Keratinocyte (primary cell): ENCODE data around the gene CDRT4. TPM values are rescaled to one million over a fixed set of nuclear protein-coding genes. Genes with fewer than 3 reads are reported as not detected.

Experiments used
- DNase-seq: peaks from one replicate; pipeline ENCODE4 v3.0.0-alpha.2; 2011; ENCODE audit warnings: low read depth, missing footprints, low spot score
- FAIRE-seq: peaks from 2 replicates; lab custom pipeline; 2011; peaks lifted over from hg19 to GRCh38; lab: Jason Lieb, UNC
- H2AFZ ChIP-seq: 2 replicates; pipeline ENCODE4 v1.6.0; 2012; ENCODE audit warnings: low read length, control low read depth, inconsistent platforms; ENCODE audit not compliant: control insufficient read depth
- H3K27ac ChIP-seq: 2 replicates; pipeline ENCODE4 v1.5.1; 2011; ENCODE audit warnings: low read length; ENCODE audit not compliant: control insufficient read depth, insufficient read depth
- H3K27me3 ChIP-seq: 3 replicates; pipeline ENCODE4 v1.6.0; 2011; ENCODE audit warnings: low read length; ENCODE audit not compliant: control insufficient read depth, insufficient read depth; ENCODE audit errors: extremely low read depth
- H3K36me3 ChIP-seq, 2 experiments: 2 replicates in 1 of 2; 3 replicates in 1 of 2; pipeline ENCODE4 v1.5.1; 2011; ENCODE audit warnings: low read length in 2 of 2, mild to moderate bottlenecking in 1 of 2; ENCODE audit not compliant: control insufficient read depth in 2 of 2, insufficient read depth in 2 of 2; ENCODE audit errors: extremely low read depth in 1 of 2
- H3K4me1 ChIP-seq: 3 replicates; pipeline ENCODE4 v1.5.1; 2011; ENCODE audit warnings: low read length; ENCODE audit not compliant: control insufficient read depth, insufficient read depth; ENCODE audit errors: extremely low read depth
- H3K4me2 ChIP-seq: 3 replicates; pipeline ENCODE4 v1.6.0; 2011; ENCODE audit warnings: low read depth, low read length; ENCODE audit not compliant: control insufficient read depth, insufficient read depth; ENCODE audit errors: extremely low read depth
- H3K4me3 ChIP-seq, 3 experiments: fragments of 200-600 bp in 1 of 3; sonication (generic) in 1 of 3; 2 replicates in 2 of 3; 3 replicates in 1 of 3; pipeline ENCODE4 v1.5.1; 2011 to 2016; ENCODE audit warnings: low read length in 3 of 3, mild to moderate bottlenecking in 3 of 3, control low read depth in 2 of 3, inconsistent platforms in 1 of 3, low read depth in 1 of 3, mixed read lengths in 1 of 3, mixed run types in 1 of 3, moderate library complexity in 1 of 3; ENCODE audit not compliant: control insufficient read depth in 2 of 3, insufficient read depth in 2 of 3; ENCODE audit errors: extremely low read depth in 1 of 3
- H3K79me2 ChIP-seq: 2 replicates; pipeline ENCODE4 v1.6.0; 2012; ENCODE audit warnings: low read length; ENCODE audit not compliant: control insufficient read depth, insufficient read depth
- H3K9ac ChIP-seq: 3 replicates; pipeline ENCODE4 v1.6.0; 2011; ENCODE audit warnings: low read length; ENCODE audit not compliant: control insufficient read depth, insufficient read depth; ENCODE audit errors: extremely low read depth
- H3K9me1 ChIP-seq: 3 replicates; pipeline ENCODE4 v1.6.0; 2011; ENCODE audit warnings: low read length; ENCODE audit not compliant: control insufficient read depth, insufficient read depth; ENCODE audit errors: extremely low read depth
- H3K9me3 ChIP-seq: 2 replicates; pipeline ENCODE4 v1.5.1; 2012; ENCODE audit warnings: low read depth, low read length; ENCODE audit not compliant: control insufficient read depth
- H4K20me1 ChIP-seq: 3 replicates; pipeline ENCODE4 v1.6.0; 2011; ENCODE audit warnings: low read length; ENCODE audit not compliant: control insufficient read depth, insufficient read depth; ENCODE audit errors: extremely low read depth
- EZH2 ChIP-seq: IDR thresholded peaks from one replicate; pipeline ENCODE4 v1.6.1; 2012; ENCODE audit warnings: inconsistent platforms, mild to moderate bottlenecking, low read length, moderate library complexity
- dilution Hi-C: fragments of 300-500 bp; cut with MboI; formaldehyde crosslinking; loops from one replicate; pipeline ENCODE4 v1.7.0; 2020; ENCODE audit warnings: low sequenced_read_pairs; ENCODE audit not compliant: extremely low pct_ligation_motif_present
- polyA plus RNA-seq, 5 experiments: library from polyadenylated mRNA; depleted of rRNA in 3 of 5; stranded (reverse) in 3 of 5; stranded (forward) in 1 of 5; unstranded in 1 of 5; fragments of >200 nt; gene quantifications; 1 replicate in 1 of 5; 2 replicates in 3 of 5; 3 replicates in 1 of 5; pipeline versions ENCODE4 v1.2.1 to v1.2.3, GENCODE V29; 2011 to 2012; ENCODE audit warnings: missing spikeins in 2 of 5, low read depth in 1 of 5, low replicate concordance in 1 of 5
- TF ChIP-seq, protein P1 (sequence below), 3 experiments: IDR thresholded peaks in 1 of 3; conservative IDR thresholded peaks in 1 of 3; optimal IDR thresholded peaks in 1 of 3; 2 replicates in 2 of 3; 3 replicates in 1 of 3; pipeline versions ENCODE3 to v1.5.1; 2011; ENCODE audit warnings: low read length in 3 of 3, mild to moderate bottlenecking in 3 of 3, moderate library complexity in 2 of 3, control low read depth in 1 of 3, inconsistent platforms in 1 of 3; ENCODE audit not compliant: insufficient read depth in 2 of 3; ENCODE audit errors: extremely low read depth in 1 of 3

CDRT4 gene
- polyA plus RNA-seq, 1 donor (not counting 4 experiments of a cell fraction or from before 2014, with no cell fraction given) = 0.93 TPM

DNA sequence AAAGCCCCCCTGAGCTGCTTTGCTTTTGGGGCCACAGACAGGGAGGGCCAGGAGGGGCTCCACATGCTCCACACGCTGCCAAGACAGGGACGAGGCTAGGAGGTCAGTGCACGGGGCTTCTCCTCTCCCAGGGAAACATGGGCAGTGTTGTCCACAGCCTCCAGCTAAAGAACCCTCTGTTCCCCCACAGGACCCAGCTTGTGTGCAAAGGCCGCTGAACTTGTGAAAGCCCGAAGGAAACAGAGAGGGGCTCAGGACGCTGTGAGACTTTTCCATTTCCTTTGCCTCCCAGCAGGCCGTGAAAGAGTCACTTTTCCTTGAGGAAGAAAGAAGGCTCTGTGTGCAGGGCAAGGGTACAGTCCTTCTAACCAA is 9.7 kb downstream of the CDRT4 start:
- H4K20me1 ChIP-seq = no peaks in the 10 kb centered on the region
- H3K9me3 ChIP-seq = no peaks in the 10 kb centered on the region
- H3K79me2 ChIP-seq = no peaks in the 10 kb centered on the region
- FAIRE-seq (no peak), DNase-seq (no peak)
- no peaks in the 10 kb centered on the region for H3K27me3 ChIP-seq
- H2AFZ ChIP-seq = no peak overlapping the region
- no peaks in the 10 kb centered on the region for H3K4me1 ChIP-seq
- dilution Hi-C loops = no loop called here
- H3K9me1 ChIP-seq = no peaks in the 10 kb centered on the region
- no peak overlapping the region for H3K4me2 ChIP-seq
- TF ChIP-seq, protein P1, sequence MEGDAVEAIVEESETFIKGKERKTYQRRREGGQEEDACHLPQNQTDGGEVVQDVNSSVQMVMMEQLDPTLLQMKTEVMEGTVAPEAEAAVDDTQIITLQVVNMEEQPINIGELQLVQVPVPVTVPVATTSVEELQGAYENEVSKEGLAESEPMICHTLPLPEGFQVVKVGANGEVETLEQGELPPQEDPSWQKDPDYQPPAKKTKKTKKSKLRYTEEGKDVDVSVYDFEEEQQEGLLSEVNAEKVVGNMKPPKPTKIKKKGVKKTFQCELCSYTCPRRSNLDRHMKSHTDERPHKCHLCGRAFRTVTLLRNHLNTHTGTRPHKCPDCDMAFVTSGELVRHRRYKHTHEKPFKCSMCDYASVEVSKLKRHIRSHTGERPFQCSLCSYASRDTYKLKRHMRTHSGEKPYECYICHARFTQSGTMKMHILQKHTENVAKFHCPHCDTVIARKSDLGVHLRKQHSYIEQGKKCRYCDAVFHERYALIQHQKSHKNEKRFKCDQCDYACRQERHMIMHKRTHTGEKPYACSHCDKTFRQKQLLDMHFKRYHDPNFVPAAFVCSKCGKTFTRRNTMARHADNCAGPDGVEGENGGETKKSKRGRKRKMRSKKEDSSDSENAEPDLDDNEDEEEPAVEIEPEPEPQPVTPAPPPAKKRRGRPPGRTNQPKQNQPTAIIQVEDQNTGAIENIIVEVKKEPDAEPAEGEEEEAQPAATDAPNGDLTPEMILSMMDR (optimal IDR thresholded peaks at IDR 0.05 in 1 of 3, IDR thresholded peaks at IDR 0.05 in 1 of 3, conservative IDR thresholded peaks at IDR 0.05 in 1 of 3; ENCODE audit: extremely low read depth in 1 of 3, insufficient read depth in 2 of 3, low read length in 3 of 3) = no peak
- no peak for TF ChIP-seq EZH2
- H3K27ac ChIP-seq = no peak overlapping the region
- no peak overlapping the region for H3K9ac ChIP-seq
- H3K36me3 ChIP-seq = no peaks in the 10 kb centered on the region
- H3K4me3 ChIP-seq = no peak overlapping the region

DNA sequence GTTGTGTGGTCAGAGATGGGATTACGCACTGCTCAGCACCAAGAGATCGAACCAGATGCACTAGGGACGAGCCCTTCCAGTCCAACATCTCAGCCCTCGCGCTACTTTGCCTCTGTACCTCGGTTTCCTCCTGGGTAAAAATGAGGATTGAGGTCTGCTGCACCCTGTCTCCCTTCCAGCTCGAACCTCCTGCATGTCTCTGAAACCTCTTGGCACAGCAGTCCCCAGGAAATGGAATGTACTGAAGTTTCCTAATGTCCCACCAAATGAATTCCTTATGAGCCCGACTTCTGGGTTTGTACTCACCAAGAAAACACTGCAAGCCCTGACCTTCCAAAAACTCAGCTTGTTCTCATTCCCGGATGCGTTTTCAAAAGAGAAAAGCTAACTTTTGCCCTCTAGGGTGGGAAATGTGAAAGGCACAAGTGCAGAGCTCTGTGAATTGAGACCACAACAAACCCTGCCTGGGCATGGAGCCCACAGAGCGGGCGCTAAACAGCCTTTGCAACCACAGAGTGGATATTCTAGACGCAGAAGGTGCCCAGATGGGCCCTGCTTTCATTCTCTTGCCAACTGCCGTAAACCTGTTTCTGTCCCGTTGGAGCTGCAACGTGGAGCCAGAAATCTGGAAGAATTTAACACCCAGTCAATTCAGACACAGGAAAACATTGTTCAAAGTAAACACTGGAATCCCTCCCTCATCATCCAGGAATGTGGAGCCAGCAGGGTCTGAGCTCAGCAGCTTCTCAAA is 10.3 kb downstream of the CDRT4 start:
- FAIRE-seq (no peak), DNase-seq (no peak)
- Histone ChIP-seq H3K4me2 (no peak overlapping the region), H4K20me1 (no peaks in the 10 kb centered on the region), H3K79me2 (no peaks in the 10 kb centered on the region), H3K9ac (no peak overlapping the region), H3K9me3 (no peaks in the 10 kb centered on the region), H3K27ac (no peak overlapping the region), H3K4me1 (no peaks in the 10 kb centered on the region), H3K27me3 (no peaks in the 10 kb centered on the region), H2AFZ (no peak overlapping the region), H3K9me1 (no peaks in the 10 kb centered on the region), H3K36me3 (no peaks in the 10 kb centered on the region), H3K4me3 (no peak overlapping the region)
- TF ChIP-seq, protein P1 (optimal IDR thresholded peaks at IDR 0.05 in 1 of 3, IDR thresholded peaks at IDR 0.05 in 1 of 3, conservative IDR thresholded peaks at IDR 0.05 in 1 of 3; ENCODE audit: extremely low read depth in 1 of 3, insufficient read depth in 2 of 3, low read length in 3 of 3) = no peak
- no peak for TF ChIP-seq EZH2
- dilution Hi-C loops = no loop called here
